Measurements from ENCODE around the gene SETD1A.
A peak's percentile ranks its signal among the peaks of the same experiment; 100 is the strongest.
"Not testable (repeated sequence)": the region's sequence is repeated elsewhere in the genome, so short reads cannot be mapped to it uniquely, and the experiment has no call there.

Gene SETD1A

GRCh38 chr16:30930160-30930571 is 27.4 kb upstream of the SETD1A start:
- DNase-seq = no peak

GRCh38 chr16:30931068-30931650 is 26.4 kb upstream of the SETD1A start:
- no peak for DNase-seq

DNA sequence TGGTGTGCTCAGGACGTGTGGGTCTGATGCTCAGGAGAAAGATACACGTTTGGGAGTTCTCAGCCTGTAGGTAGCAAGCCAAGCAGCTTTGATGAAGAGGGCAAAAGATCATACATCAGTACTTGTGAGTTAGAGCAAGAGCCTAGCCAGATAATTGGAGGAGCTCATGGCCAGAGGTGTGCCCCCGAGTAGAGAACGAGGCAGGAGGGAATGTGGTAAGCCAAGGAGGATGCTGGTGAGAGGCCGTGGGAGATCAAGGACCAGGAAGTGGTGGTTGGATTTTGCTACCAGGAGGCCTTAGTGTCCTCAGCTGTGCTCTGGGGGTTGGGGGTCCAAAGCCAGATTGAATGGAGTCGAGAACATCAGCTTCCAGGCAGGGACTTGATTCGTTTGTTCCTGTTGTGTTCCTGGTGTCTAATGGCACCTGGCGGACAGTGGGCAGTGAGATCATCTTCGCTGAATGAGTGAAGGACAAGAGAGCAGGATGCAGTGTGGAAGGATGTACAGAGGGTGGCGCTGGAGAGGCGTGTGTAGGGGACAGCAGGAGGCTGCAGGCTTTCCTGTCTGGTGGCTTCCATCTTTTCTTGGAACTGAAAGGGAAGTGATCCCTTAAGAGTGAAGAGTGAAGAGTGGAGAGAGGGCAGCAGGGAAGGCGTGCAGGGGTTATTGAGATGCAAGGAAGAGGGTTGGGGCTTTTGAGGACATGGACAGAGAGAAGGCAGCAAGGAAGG is 22.6 kb upstream of the SETD1A start:
- DNase-seq = no peak

- DNase-seq = no peak
Observed at GRCh38 chr16:30937692-30938091, 19.9 kb upstream of the SETD1A start.

GRCh38 chr16:30939571-30939970 is 18.0 kb upstream of the SETD1A start:
- DNase-seq = not testable (repeated sequence)

DNA sequence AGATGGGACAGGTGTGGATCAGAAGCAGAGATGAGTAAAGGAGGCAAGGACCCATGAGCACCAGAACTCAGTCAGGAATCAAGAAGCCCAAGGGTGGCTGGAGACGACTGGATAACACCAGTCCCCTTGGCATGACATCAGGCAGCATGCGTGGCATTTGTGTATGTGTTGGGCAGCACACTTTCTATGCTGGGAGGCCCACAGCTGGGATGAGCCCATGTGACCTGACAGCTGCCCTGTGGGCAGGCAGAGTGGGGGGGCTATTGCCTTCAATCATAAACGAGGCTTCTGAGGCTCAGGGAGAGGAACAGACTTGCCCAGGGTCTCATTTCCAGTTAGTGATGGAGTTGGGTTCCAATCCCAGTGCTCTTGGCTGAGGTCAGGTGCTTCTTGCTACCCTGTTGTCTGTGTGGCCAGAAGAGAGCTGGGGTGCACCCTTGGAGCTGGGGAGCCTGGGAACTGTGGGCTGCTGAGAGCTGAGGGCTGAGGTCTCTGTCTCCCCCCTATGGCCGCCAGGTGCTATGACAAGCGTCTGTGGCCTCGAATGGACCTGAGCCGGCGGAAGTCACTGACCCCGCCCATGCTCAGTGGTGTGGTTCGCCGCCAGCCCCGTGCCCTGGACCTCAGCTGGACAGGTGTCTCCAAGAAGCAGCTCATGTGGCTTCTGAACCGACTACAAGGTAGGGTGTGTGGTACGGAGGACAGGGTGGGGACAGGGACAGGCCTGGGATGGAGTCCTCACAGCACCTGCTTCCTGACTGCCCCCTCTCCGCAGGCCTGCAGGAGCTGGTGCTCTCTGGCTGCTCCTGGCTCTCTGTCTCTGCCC is 15.7 kb upstream of the SETD1A start:
- peak; percentile 48 for DNase-seq

DNA sequence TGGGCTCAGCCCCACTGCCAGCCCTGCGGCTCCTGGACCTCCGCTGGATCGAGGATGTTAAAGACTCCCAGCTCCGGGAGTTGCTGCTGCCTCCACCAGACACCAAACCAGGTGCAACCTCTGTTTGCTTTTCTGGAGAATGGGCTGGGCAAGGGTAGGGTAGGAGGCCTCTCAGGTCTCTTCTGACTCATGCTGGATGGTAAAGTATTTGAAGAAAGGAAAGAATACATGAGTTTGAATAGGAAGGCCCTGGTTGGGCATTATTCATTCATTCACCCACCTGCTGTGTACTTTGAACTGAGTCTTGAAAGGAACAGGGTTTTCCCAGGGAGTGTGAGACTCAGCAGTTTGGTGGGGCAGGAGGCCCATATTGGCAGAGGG is 15.1 kb upstream of the SETD1A start:
- no peak for DNase-seq

DNA sequence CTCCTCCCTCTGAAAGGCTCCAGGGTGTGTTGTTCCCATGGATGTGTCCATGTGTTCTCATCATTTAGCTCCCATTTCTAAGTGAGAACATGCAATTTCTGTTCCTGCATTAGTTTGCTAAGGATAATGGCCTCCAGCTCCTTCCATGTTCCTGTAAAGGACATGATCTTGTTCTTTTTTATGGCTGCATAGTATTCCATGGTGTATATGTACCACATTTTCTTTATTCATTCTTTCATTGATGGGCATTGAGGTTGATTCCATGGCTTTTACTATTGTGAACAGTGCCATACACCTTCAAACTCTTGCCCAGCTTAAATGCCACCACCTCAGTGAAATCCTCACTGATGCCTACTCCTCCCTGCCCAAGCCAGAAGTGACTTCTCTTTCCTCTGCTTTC is 13.2 kb upstream of the SETD1A start:
- DNase-seq = no peak

GRCh38 chr16:30946671-30947540 is 10.6 kb upstream of the SETD1A start:
- no peak for DNase-seq

- no peak for DNase-seq
Observed at GRCh38 chr16:30947541-30947858, 10.1 kb upstream of the SETD1A start.

- DNase-seq = peak; percentile 51
Observed at GRCh38 chr16:30947859-30948666, 9.5 kb upstream of the SETD1A start.

DNA sequence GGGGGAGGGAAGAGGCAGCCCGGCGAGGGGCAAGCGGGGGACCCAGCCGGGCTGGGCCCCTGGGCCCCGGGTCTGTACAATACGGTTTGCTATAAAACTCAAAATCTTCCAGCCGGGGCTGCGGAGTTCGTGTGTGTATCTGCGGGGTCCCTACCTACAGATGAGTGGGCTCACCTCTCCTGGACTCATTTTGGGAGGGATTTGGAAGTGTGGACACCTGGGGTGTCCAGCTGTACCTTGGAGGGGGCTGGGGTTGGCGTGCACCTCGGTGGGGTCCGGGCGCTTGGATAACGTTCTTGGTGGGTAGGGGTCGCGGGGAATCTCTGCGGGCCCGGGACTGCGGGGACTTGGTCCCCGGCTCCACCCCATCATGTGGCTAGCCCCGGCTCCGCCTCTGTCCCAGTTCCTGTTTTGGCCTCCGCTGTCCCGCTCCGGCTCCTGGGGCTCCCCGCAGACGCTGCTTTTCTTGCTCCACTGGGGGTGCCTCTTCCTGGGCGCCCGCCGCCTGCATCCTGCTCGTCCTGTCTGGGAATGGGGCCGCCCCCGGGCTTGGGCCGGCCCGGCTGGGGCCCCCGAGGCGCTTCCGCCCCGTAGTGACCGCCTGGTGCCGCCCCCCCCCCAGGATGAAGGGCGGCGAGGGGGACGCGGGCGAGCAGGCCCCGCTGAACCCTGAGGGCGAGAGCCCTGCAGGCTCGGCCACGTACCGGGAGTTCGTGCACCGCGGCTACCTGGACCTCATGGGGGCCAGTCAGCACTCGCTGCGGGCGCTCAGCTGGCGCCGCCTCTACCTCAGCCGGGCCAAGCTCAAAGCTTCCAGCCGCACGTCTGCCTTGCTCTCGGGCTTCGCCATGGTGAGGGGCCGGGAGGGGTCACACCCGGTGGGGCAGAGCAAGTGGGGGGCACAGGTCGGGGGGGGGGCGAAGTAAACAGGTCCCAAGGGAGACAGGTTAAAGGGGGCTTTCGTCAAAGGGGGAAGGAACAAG is 8.6 kb upstream of the SETD1A start, which contains the start of gene ORAI3:
ORAI3 (plus strand) TSS at position 402 of the 983 bp plus-strand sequence; CDS start at position 624, 222 bp downstream.
- no peak for DNase-seq

- DNase-seq = peak; percentile 64
Observed at GRCh38 chr16:30949650-30950515, 7.7 kb upstream of the SETD1A start.

DNA sequence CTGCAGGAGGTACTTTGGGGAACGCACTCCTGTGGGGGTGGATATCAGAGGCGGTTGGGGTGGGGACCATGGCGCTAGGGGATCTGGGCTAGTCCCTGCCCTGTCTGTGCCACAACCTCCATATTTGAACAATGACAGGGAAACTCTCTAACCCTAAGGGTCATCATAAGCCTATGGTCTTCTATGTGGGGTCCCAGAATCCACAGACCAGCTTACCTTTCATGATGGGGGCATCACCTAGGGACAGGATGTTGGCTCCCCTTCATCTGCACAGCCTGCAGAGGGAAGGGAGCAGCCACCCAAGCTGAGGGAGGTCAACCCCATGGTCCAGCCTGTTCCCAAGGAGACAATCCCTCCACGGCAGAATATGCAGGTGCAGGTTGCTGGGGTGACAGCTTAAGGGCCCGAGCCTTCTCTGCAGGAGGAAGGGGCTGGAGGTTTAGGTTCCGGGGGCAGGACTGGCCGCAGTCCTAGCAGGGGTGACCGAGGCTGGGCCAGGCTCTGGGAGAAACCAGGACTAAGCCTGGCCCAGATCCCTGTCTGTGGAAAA is 7.0 kb upstream of the SETD1A start:
- no peak for DNase-seq

DNA sequence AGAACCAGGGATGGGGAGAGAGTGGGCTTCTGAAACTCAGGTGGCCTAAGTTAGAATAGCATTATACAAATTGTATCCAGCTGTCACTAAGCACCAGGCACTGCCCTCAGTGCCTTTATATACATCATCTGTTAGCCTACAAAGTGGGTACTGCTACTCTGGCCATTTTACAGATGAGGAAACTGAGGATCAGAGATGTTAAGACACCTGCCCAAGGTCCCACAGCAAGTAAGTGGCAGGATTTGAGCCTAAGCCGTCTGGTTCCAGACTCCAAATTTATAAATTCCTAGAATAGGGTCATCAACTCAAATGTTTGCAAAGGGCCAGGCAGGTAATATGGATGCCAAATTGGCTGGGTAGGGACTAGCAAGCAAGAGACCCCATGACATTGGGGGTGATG is 6.4 kb upstream of the SETD1A start:
- DNase-seq = no peak

DNA sequence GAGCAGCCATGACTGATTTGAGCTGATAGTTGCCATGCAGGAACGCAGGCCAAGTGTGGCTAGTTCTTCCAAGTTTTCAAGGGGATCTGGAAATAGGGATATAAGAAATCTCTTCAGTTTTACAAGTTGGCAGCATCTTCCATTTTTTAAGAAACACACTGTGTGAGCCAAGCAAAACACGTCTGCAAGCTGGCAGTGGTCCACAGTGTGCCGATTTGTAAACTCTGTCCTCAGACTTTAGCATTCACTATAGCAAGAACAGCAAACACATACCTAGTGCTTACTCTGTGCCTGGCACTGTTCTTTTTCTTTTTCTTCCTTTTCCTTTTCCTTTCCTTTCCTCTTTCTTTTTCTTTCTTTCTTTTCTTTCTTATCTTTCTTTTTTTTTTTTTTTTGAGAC is 5.8 kb upstream of the SETD1A start:
- no peak for DNase-seq

GRCh38 chr16:30953111-30953510 is 4.4 kb upstream of the SETD1A start:
- DNase-seq = no peak

- DNase-seq = peak; percentile 60
Observed at GRCh38 chr16:30953511-30954124, 3.9 kb upstream of the SETD1A start.

GRCh38 chr16:30954993-30955392 is 2.6 kb upstream of the SETD1A start:
- no peak for DNase-seq
